ENCODE data around the gene ETS2. TPM values are rescaled to one million over a fixed set of nuclear protein-coding genes. Genes with fewer than 3 reads are reported as not detected.

Gene ETS2
- total RNA-seq, 1 experiment from 2014 or later: 35.3 TPM

DNA sequence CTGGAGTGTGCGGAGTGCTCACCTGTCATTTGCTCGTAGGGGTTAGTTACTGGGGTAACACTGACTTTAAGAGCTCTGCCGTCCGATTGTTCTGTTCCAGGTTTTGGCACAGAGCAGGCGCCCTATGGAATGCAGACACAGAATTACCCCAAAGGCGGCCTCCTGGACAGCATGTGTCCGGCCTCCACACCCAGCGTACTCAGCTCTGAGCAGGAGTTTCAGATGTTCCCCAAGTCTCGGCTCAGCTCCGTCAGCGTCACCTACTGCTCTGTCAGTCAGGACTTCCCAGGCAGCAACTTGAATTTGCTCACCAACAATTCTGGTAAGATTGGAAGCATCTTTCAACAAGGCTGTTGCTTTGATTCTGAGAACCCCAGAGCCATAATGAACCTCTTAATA is 12.6 kb downstream of the ETS2 start:
- Histone ChIP-seq H3K23me2 (ENCODE audit: insufficient read length, low read depth, low read length, poor library complexity, severe bottlenecking) (no peaks in the 10 kb centered on the region), H3K9me3 (ENCODE audit: control insufficient read depth, low read depth, low read length) (no peaks in the 10 kb centered on the region), H3K4me2 (ENCODE audit: insufficient read depth, insufficient read length, low read length) (no peak overlapping the region), H3K79me2 (ENCODE audit: insufficient read depth, low read length) (peaks cover 2% of the 10 kb centered on the region; the same call in 1 of the 2 replicates), H3K14ac (ENCODE audit: insufficient read depth, low read length) (no peak overlapping the region), H3K56ac (ENCODE audit: insufficient read length, low read depth, low read length) (no peak overlapping the region), H2AFZ (ENCODE audit: low read length) (no peak overlapping the region), H3K9ac (ENCODE audit: extremely low read depth, insufficient read length, low read length) (no peak overlapping the region), H3K27ac (ENCODE audit: insufficient read length, low read depth, low read length) (no peak overlapping the region), H2BK12ac (ENCODE audit: insufficient read length, low read depth, low read length) (no peak overlapping the region), H3K4me1 (ENCODE audit: insufficient read depth, low read length) (peaks cover 8% of the 10 kb centered on the region), H4K20me1 (ENCODE audit: control insufficient read depth, insufficient read depth, insufficient read length) (no peaks in the 10 kb centered on the region), H3T11ph (ENCODE audit: low read length) (no peak overlapping the region), H3K27me3 (ENCODE audit: insufficient read depth, low read length) (no peaks in the 10 kb centered on the region), H2BK20ac (ENCODE audit: low read depth, low read length, poor library complexity, severe bottlenecking) (no peak overlapping the region), H4K5ac (ENCODE audit: insufficient read length, low read depth, low read length) (no peak overlapping the region), H2BK5ac (ENCODE audit: insufficient read length, low read length) (no peak overlapping the region), H3K18ac (ENCODE audit: insufficient read length, low read depth, low read length) (no peak overlapping the region), H3K23ac (ENCODE audit: insufficient read length, low read depth, low read length) (no peak overlapping the region), H2BK15ac (ENCODE audit: low read depth, low read length) (no peak overlapping the region), H3K79me1 (ENCODE audit: insufficient read depth, low read depth, low read length, poor library complexity, severe bottlenecking) (no peaks in the 10 kb centered on the region), H2BK120ac (ENCODE audit: low read depth, low read length, poor library complexity, severe bottlenecking) (no peak overlapping the region), H3K4ac (ENCODE audit: low read depth, low read length) (no peak overlapping the region), H4K91ac (ENCODE audit: insufficient read length, low read depth, low read length) (no peak overlapping the region), H4K8ac (replicated peaks; ENCODE audit: insufficient read length, low read depth, low read length) (no peak overlapping the region), H2AK5ac (ENCODE audit: insufficient read length, low read length) (no peak overlapping the region)
- Mint-ChIP-seq H3K27me3 (ENCODE audit: low read depth) (no peaks in the 10 kb centered on the region), H3K27ac (no peak overlapping the region), H3K9me3 (no peaks in the 10 kb centered on the region), H3K4me3 (no peak overlapping the region), H3K4me1 (peaks cover 13 to 18% of the 10 kb centered on the region in 2 experiments), H3K36me3 (ENCODE audit: insufficient read depth in 1 of 3, low read depth in 3 of 3) (peaks cover 88 to 96% (median 93%) of the 10 kb centered on the region in 3 experiments)
- WGBS (ENCODE audit: extremely low coverage, insufficient read length, low lambda C conversion rate): no CpG with 5 or more reads among the region's 11 CpGs
- no peak for DNase-seq
- TF ChIP-seq, protein P1, sequence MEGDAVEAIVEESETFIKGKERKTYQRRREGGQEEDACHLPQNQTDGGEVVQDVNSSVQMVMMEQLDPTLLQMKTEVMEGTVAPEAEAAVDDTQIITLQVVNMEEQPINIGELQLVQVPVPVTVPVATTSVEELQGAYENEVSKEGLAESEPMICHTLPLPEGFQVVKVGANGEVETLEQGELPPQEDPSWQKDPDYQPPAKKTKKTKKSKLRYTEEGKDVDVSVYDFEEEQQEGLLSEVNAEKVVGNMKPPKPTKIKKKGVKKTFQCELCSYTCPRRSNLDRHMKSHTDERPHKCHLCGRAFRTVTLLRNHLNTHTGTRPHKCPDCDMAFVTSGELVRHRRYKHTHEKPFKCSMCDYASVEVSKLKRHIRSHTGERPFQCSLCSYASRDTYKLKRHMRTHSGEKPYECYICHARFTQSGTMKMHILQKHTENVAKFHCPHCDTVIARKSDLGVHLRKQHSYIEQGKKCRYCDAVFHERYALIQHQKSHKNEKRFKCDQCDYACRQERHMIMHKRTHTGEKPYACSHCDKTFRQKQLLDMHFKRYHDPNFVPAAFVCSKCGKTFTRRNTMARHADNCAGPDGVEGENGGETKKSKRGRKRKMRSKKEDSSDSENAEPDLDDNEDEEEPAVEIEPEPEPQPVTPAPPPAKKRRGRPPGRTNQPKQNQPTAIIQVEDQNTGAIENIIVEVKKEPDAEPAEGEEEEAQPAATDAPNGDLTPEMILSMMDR (conservative IDR thresholded peaks at IDR 0.05): no peak

Data from H9 (cell line).